A549 (cell line): Measurements from ENCODE around the gene PPP3CA. TPM values are rescaled to one million over a fixed set of nuclear protein-coding genes. Genes with fewer than 3 reads are reported as not detected.
A peak's percentile ranks its signal among the peaks of the same experiment; 100 is the strongest.

Source experiments
- ATAC-seq, 2 experiments: fragments of 200-7000 bp in 1 of 2; fragments of >200 bp in 1 of 2; cut with Nextera tagmentation in 1 of 2; cut with Tn5 transposase in 1 of 2; 3 replicates each; pipeline versions ENCODE4 v1.8.0 to v1.9.1; 2018 to 2020; ENCODE audit warnings: mild to moderate bottlenecking in 1 of 2, moderate library complexity in 1 of 2
- CTCF ChIA-PET: fragments of 300-600 bp; sonication (Branson Sonifier 250); formaldehyde crosslinking; extraction: SDS; loops from one replicate; lab custom pipeline; 2021; ENCODE audit warnings: antibody characterized with exemption, inconsistent platforms; lab: Yijun Ruan, JAX
- POLR2A ChIA-PET: fragments of 350-600 bp; formaldehyde crosslinking; extraction: SDS; loops from one replicate; lab custom pipeline; 2021; ENCODE audit warnings: antibody characterized with exemption, inconsistent platforms; lab: Yijun Ruan, JAX
- DNase-seq, 2 experiments: peaks; one replicate each; pipeline versions ENCODE4 v3.0.0 to v3.0.0-alpha.2; 2011 to 2016; ENCODE audit warnings: low read depth in 1 of 2, low spot score in 1 of 2
- FAIRE-seq: peaks from 2 replicates; lab custom pipeline; 2011; peaks lifted over from hg19 to GRCh38; lab: Jason Lieb, UNC
- H3K27ac ChIP-seq, 2 experiments: fragments of >200 bp; sonication (Bioruptor Twin); formaldehyde crosslinking; 3 replicates each; pipeline ENCODE4 v1.5.1; 2016 to 2017
- H3K4me1 ChIP-seq: fragments of >200 bp; sonication (Bioruptor Twin); formaldehyde crosslinking; 3 replicates; pipeline ENCODE4 v1.6.1; 2016
- H3K4me2 ChIP-seq: fragments of >200 bp; sonication (Bioruptor Twin); formaldehyde crosslinking; 3 replicates; pipeline ENCODE4 v1.6.1; 2016
- H3K4me3 ChIP-seq: fragments of >200 bp; sonication (Bioruptor Twin); formaldehyde crosslinking; 3 replicates; pipeline ENCODE4 v1.5.1; 2016
- H3K9me3 ChIP-seq: fragments of >200 bp; sonication (Bioruptor Twin); formaldehyde crosslinking; 3 replicates; pipeline ENCODE4 v1.6.1; 2016
- BHLHE40 ChIP-seq: IDR thresholded peaks from 2 replicates; pipeline ENCODE4 v1.6.1; 2012; ENCODE audit warnings: low read depth, low read length, inconsistent platforms
- CBX2 ChIP-seq: fragments of 200-600 bp; sonication (generic); IDR thresholded peaks from 2 replicates; pipeline ENCODE4 v1.6.1; 2016; ENCODE audit warnings: low read depth, mild to moderate bottlenecking, borderline replicate concordance
- CTCF ChIP-seq: fragments of >200 bp; sonication (Bioruptor Twin); formaldehyde crosslinking; IDR thresholded peaks from 3 replicates; pipeline ENCODE4 v1.5.1; 2016
- HDAC2 ChIP-seq: fragments of 200-600 bp; sonication (generic); IDR thresholded peaks from 2 replicates; pipeline ENCODE4 v1.6.1; 2016
- HOXA7 ChIP-seq: fragments of 250-450 bp; sonication (Bioruptor Pico); IDR thresholded peaks from 2 replicates; pipeline ENCODE4 v1.5.0; 2020; ENCODE audit warnings: mild to moderate bottlenecking, moderate library complexity
- HOXB13 ChIP-seq: fragments of 250-450 bp; sonication (Bioruptor Pico); IDR thresholded peaks from 2 replicates; pipeline ENCODE4 v1.5.0; 2020; ENCODE audit warnings: low read depth, mild to moderate bottlenecking, moderate library complexity
- MYC ChIP-seq: IDR thresholded peaks from 2 replicates; pipeline ENCODE4 v1.6.1; 2012; ENCODE audit warnings: mild to moderate bottlenecking, inconsistent platforms, low read length, improper control_type of control experiment, borderline replicate concordance
- NFE2L2 ChIP-seq: fragments of 150-350 bp; conservative IDR thresholded peaks from 2 replicates; pipeline ENCODE4 v1.6.1; 2014; ENCODE audit warnings: low read length
- NR3C1 ChIP-seq: fragments of >200 bp; sonication (Bioruptor Twin); formaldehyde crosslinking; IDR thresholded peaks from 3 replicates; pipeline ENCODE4 v1.6.1; 2017
- POLR2A ChIP-seq: IDR thresholded peaks from 2 replicates; pipeline ENCODE4 v1.6.1; 2012; ENCODE audit warnings: mild to moderate bottlenecking, low read length
- POLR2AphosphoS2 ChIP-seq: conservative IDR thresholded peaks from 2 replicates; pipeline ENCODE4 v1.6.1; 2012; ENCODE audit warnings: low read length, improper control_type of control experiment, inconsistent platforms
- RARB ChIP-seq: fragments of 250-450 bp; sonication (Bioruptor Pico); IDR thresholded peaks from 2 replicates; pipeline ENCODE4 v1.8.0; 2021; ENCODE audit warnings: mild to moderate bottlenecking, moderate library complexity
- REST ChIP-seq: fragments of 200-600 bp; sonication (generic); IDR thresholded peaks from 2 replicates; pipeline ENCODE4 v1.6.1; 2016; ENCODE audit warnings: antibody characterized with exemption, mild to moderate bottlenecking, moderate library complexity
- WGBS: methylation state at CpG from one replicate; pipeline ENCODE4 v1.1.6; 2017; ENCODE audit errors: missing lambda C conversion rate; 5-methylcytosine and 5-hydroxymethylcytosine counted together
- polyA plus RNA-seq, 4 experiments: library from polyadenylated mRNA; depleted of rRNA in 3 of 4; stranded (reverse); fragments of >200 nt; fragmentation: RNase III in 1 of 4; extraction: RNeasy Plus Mini Kit Qiagen cat#74134 plus additional on column Dnase treatment in 1 of 4; gene quantifications; 2 replicates in 3 of 4; 3 replicates in 1 of 4; pipeline ENCODE4 v1.2.3, GENCODE V29; 2011 to 2017
- TF ChIP-seq, protein P1 (sequence below): IDR thresholded peaks from 2 replicates; pipeline ENCODE4 v1.6.1; 2012
- TF ChIP-seq, protein P2 (sequence below): fragments of 250-450 bp; sonication (Bioruptor Pico); IDR thresholded peaks from 2 replicates; pipeline ENCODE4 v1.5.0; 2021; ENCODE audit warnings: mild to moderate bottlenecking, moderate library complexity, borderline replicate concordance

Gene PPP3CA
- polyA plus RNA-seq, 2 of the 4 experiments (the other 2 are of a cell fraction) = 21.4 to 42.4 TPM

DNA sequence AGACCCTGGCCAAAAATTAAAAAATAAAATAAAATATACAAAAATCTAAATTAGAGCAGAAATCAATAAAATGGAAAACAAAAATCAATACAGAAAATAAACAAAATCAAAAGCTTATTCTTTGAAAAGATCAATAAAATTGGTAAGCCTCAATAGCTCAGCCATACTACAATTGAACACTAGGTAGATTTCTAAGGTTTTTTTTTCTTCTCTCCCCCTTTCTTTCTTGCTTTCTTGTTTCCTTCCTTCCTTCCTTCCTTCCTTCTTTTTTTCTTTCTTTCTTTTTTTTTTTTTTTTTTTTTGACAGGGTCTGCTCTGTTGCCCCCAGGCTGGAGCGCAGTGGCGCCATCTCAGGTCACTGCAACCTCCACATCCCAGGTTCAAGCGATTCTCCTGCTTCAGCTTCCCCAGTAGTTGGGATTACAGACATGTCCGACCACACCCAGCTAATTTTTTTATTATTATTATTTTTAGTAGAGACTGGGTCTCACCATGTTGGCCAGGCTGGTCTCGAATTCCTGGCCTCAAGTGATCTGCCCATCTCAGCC, 23.4 kb upstream of the PPP3CA start:
- FAIRE-seq = no peak
- 95% methylated on average over 5 of the region's 5 CpGs for WGBS
- POLR2A ChIA-PET = no interaction called here
- Histone ChIP-seq H3K4me1 (0 out of 3 replicates have a peak, but pooled peaks cover 4% of the 10 kb centered on the region), H3K9me3 (no peaks in the 10 kb centered on the region)
- TF ChIP-seq POLR2AphosphoS2 (no peak), BHLHE40 (no peak), HOXA7 (CRISPR knock-in tag) (no peak), REST (no peak), MYC (no peak), NR3C1 (no peak), HDAC2 (no peak), CBX2 (no peak)
- TF ChIP-seq, protein P1, sequence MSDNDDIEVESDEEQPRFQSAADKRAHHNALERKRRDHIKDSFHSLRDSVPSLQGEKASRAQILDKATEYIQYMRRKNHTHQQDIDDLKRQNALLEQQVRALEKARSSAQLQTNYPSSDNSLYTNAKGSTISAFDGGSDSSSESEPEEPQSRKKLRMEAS = no peak
- TF ChIP-seq, protein P2, sequence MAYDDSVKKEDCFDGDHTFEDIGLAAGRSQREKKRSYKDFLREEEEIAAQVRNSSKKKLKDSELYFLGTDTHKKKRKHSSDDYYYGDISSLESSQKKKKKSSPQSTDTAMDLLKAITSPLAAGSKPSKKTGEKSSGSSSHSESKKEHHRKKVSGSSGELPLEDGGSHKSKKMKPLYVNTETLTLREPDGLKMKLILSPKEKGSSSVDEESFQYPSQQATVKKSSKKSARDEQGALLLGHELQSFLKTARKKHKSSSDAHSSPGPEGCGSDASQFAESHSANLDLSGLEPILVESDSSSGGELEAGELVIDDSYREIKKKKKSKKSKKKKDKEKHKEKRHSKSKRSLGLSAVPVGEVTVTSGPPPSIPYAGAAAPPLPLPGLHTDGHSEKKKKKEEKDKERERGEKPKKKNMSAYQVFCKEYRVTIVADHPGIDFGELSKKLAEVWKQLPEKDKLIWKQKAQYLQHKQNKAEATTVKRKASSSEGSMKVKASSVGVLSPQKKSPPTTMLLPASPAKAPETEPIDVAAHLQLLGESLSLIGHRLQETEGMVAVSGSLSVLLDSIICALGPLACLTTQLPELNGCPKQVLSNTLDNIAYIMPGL (CRISPR knock-in tag) = no peak
- TF ChIP-seq, all 56 proteins: peak for 0
- CTCF ChIA-PET = no interaction called here
- Histone ChIP-seq H3K4me3 (no peak overlapping the region), H3K27ac (no peak overlapping the region), H3K4me2 (no peak overlapping the region)
- ATAC-seq (no peak), DNase-seq (no peak)

DNA sequence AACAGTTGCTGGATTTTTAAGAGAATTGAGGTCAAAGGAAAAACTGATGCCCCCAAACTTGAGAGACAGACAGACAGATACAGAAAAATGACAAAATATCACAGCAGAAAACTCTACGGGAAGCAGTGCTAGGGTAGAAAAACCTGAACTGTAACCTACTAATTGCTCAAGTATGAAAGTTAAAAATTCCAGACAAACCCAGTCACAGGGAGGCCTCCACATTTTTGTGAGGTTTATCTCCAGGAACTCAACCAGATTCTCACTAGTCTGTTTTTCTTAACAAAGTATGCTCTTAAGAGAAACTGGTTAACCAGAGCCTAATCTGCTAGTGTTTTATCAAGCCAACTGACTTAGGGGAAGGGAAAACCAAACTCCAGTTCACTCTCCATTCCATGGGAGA, 19.9 kb upstream of the PPP3CA start:
- Histone ChIP-seq H3K4me1 (0 out of 3 replicates have a peak, but pooled peaks cover 4% of the 10 kb centered on the region), H3K27ac (0 out of 6 replicates have a peak overlapping the region, but pooled peaks of 1 of the 2 experiments have one; percentile 11), H3K4me3 (no peak overlapping the region), H3K9me3 (no peaks in the 10 kb centered on the region; the same call in 2 of the 3 replicates), H3K4me2 (0 out of 3 replicates have a peak overlapping the region, but pooled peaks have one; percentile 23)
- ChIA-PET POLR2A (no interaction called here), CTCF (no interaction called here)
- ATAC-seq (peak in 1 of 2 experiments; percentile 36; a peak in 1 of 6 replicates), FAIRE-seq (no peak), DNase-seq (peak in 1 of 2 experiments; percentile 9)
- TF ChIP-seq POLR2A (no peak), NR3C1 (no peak), HOXB13 (CRISPR knock-in tag) (no peak), RARB (CRISPR knock-in tag) (no peak), CTCF (no peak), BHLHE40 (no peak), NFE2L2 (no peak)
- TF ChIP-seq, protein P1 = no peak
- 5% methylated on average over 1 of the region's 1 CpG for WGBS
